HepG2 (cell line): Measurements from ENCODE around the gene TMEM95. TPM values are rescaled to one million over a fixed set of nuclear protein-coding genes. Genes with fewer than 3 reads are reported as not detected.

Source experiments
- ATAC-seq: fragments of 200-7000 bp; cut with Tn5 transposase; 3 replicates; pipeline ENCODE4 v1.9.1; 2020; ENCODE audit warnings: mild to moderate bottlenecking, moderate library complexity
- BruUV-seq: library from RNA; stranded (reverse); fragments of 400-500 nt; replicated peaks from 2 replicates; lab custom pipeline; 2021; lab: Mats Ljungman, UMichigan
- CTCF ChIA-PET: fragments of 300-600 bp; formaldehyde crosslinking; extraction: SDS; loops from one replicate; lab custom pipeline; 2021; ENCODE audit warnings: low total read pairs, inconsistent platforms, low intra/inter-chr PET ratio; lab: Yijun Ruan, JAX
- POLR2A ChIA-PET: fragments of 350-600 bp; sonication (Branson Sonifier 250); formaldehyde crosslinking; loops from one replicate; lab custom pipeline; 2020; ENCODE audit warnings: antibody characterized with exemption, inconsistent platforms; lab: Yijun Ruan, JAX
- DNase-seq: peaks from one replicate; pipeline ENCODE4 v3.0.0-alpha.2; 2015; ENCODE audit warnings: low spot score
- FAIRE-seq: peaks from 3 replicates; lab custom pipeline; 2011; peaks lifted over from hg19 to GRCh38; lab: Jason Lieb, UNC
- H2AFZ ChIP-seq: one replicate; pipeline ENCODE4 v1.6.1; 2011; ENCODE audit warnings: low read length, inconsistent platforms
- H3K27ac ChIP-seq: fragments of 300-600 bp; 3 replicates; pipeline ENCODE4 v1.8.0; 2011; ENCODE audit warnings: mixed run types, mild to moderate bottlenecking, mixed read lengths, low read length, inconsistent platforms; ENCODE audit not compliant: insufficient read depth; ENCODE audit errors: extremely low read length
- H3K27me3 ChIP-seq, 2 experiments: fragments of 200-600 bp in 1 of 2; 2 replicates in 1 of 2; 3 replicates in 1 of 2; pipeline versions ENCODE4 v1.6.0 to v1.8.0; 2011; ENCODE audit warnings: low read length in 2 of 2, mild to moderate bottlenecking in 2 of 2, moderate library complexity in 2 of 2, inconsistent platforms in 1 of 2; ENCODE audit not compliant: insufficient read depth in 2 of 2, control insufficient read depth in 1 of 2
- H3K36me3 ChIP-seq, 2 experiments: fragments of 200-600 bp in 1 of 2; replicated peaks in 1 of 2; 2 replicates in 1 of 2; 3 replicates in 1 of 2; pipeline versions ENCODE4 v1.5.1 to v1.8.0; 2011; ENCODE audit warnings: low read length in 2 of 2, inconsistent platforms in 1 of 2; ENCODE audit not compliant: insufficient read depth in 2 of 2, control insufficient read depth in 1 of 2
- H3K4me1 ChIP-seq: 2 replicates; pipeline ENCODE4 v1.5.1; 2012; ENCODE audit warnings: low read length, inconsistent platforms; ENCODE audit not compliant: insufficient read depth
- H3K4me2 ChIP-seq: 2 replicates; pipeline ENCODE4 v1.6.0; 2011; ENCODE audit warnings: low read depth, low read length, inconsistent platforms
- H3K4me3 ChIP-seq, 3 experiments: fragments of 200-600 bp in 1 of 3; sonication (generic), shearing (Covaris generic) in 1 of 3; replicated peaks in 1 of 3; 2 replicates each; pipeline ENCODE4 v1.5.1; 2011 to 2016; ENCODE audit warnings: low read length in 3 of 3, inconsistent platforms in 2 of 3, low read depth in 2 of 3, mild to moderate bottlenecking in 2 of 3, control low read depth in 1 of 3, mixed read lengths in 1 of 3; ENCODE audit not compliant: insufficient read depth in 1 of 3
- H3K79me2 ChIP-seq: one replicate; pipeline ENCODE4 v1.6.1; 2011; ENCODE audit warnings: low read length, inconsistent platforms; ENCODE audit not compliant: insufficient read depth
- H3K9ac ChIP-seq: 2 replicates; pipeline ENCODE4 v1.6.0; 2011; ENCODE audit warnings: mild to moderate bottlenecking, low read depth, low read length, inconsistent platforms; ENCODE audit not compliant: insufficient read depth
- H3K9me3 ChIP-seq: 2 replicates; pipeline ENCODE4 v1.5.1; 2012; ENCODE audit warnings: mild to moderate bottlenecking, low read length
- H4K20me1 ChIP-seq: 2 replicates; pipeline ENCODE4 v1.6.0; 2011; ENCODE audit warnings: inconsistent platforms, mild to moderate bottlenecking, low read length, moderate library complexity; ENCODE audit not compliant: insufficient read depth
- CHD2 ChIP-seq: IDR thresholded peaks from 2 replicates; pipeline ENCODE4 v1.6.1; 2011; ENCODE audit warnings: low read depth, low read length, improper control_type of control experiment
- EEA1 ChIP-seq: sonication (generic); formaldehyde crosslinking; IDR thresholded peaks from 2 replicates; pipeline ENCODE4 v1.5.1; 2020; ENCODE audit warnings: mild to moderate bottlenecking, missing genetic modification reagents, borderline replicate concordance
- EED ChIP-seq: sonication (generic); formaldehyde crosslinking; IDR thresholded peaks from 2 replicates; pipeline ENCODE4 v1.5.0; 2020; ENCODE audit warnings: mild to moderate bottlenecking, missing genetic modification reagents
- IKZF5 ChIP-seq: IDR thresholded peaks from 2 replicates; pipeline ENCODE4 v1.6.1; 2018; ENCODE audit warnings: missing genetic modification reagents, mild to moderate bottlenecking, missing compliant biosample characterization
- NAIF1 ChIP-seq: sonication (generic); formaldehyde crosslinking; IDR thresholded peaks from 2 replicates; pipeline ENCODE4 v1.5.0; 2020; ENCODE audit warnings: mild to moderate bottlenecking, missing genetic modification reagents, borderline replicate concordance
- NR2F6 ChIP-seq, 2 experiments: IDR thresholded peaks; 2 replicates each; pipeline ENCODE4 v1.6.1; 2016; ENCODE audit warnings: antibody characterized with exemption in 1 of 2, mild to moderate bottlenecking in 1 of 2
- PAWR ChIP-seq: sonication (generic); formaldehyde crosslinking; IDR thresholded peaks from 2 replicates; pipeline ENCODE4 v1.4.0; 2020; ENCODE audit warnings: missing genetic modification reagents, mild to moderate bottlenecking, borderline replicate concordance
- PPARG ChIP-seq: conservative IDR thresholded peaks from 2 replicates; pipeline ENCODE4 v1.6.1; 2016; ENCODE audit warnings: missing biosample characterization, missing genetic modification reagents
- TP53 ChIP-seq: sonication (generic); formaldehyde crosslinking; conservative IDR thresholded peaks from 2 replicates; pipeline ENCODE4 v1.4.0; 2020; ENCODE audit warnings: missing genetic modification reagents
- ZBTB34 ChIP-seq: sonication (generic); formaldehyde crosslinking; IDR thresholded peaks from 2 replicates; pipeline ENCODE4 v1.8.0; 2022; ENCODE audit warnings: mild to moderate bottlenecking, missing genetic modification reagents
- ZMAT3 ChIP-seq: sonication (generic); formaldehyde crosslinking; conservative IDR thresholded peaks from 2 replicates; pipeline ENCODE4 v1.7.0; 2021; ENCODE audit warnings: missing genetic modification reagents
- ZMYM3 ChIP-seq: sonication (generic); formaldehyde crosslinking; IDR thresholded peaks from 2 replicates; pipeline ENCODE4 v1.5.1; 2020; ENCODE audit warnings: mild to moderate bottlenecking, missing genetic modification reagents
- ZNF414 ChIP-seq: sonication (generic); formaldehyde crosslinking; IDR thresholded peaks from 2 replicates; pipeline ENCODE4 v1.5.0; 2020; ENCODE audit warnings: missing genetic modification reagents
- ZNF567 ChIP-seq: sonication (generic); formaldehyde crosslinking; IDR thresholded peaks from 2 replicates; pipeline ENCODE4 v1.8.1; 2023; ENCODE audit warnings: mild to moderate bottlenecking, missing genetic modification reagents, borderline replicate concordance
- ZNF740 ChIP-seq: sonication (generic); formaldehyde crosslinking; IDR thresholded peaks from 2 replicates; pipeline ENCODE4 v1.4.0; 2020; ENCODE audit warnings: missing genetic modification reagents
- ZSCAN31 ChIP-seq: sonication (generic); formaldehyde crosslinking; IDR thresholded peaks from 2 replicates; pipeline ENCODE4 v1.5.0; 2020; ENCODE audit warnings: low read depth, mild to moderate bottlenecking, missing genetic modification reagents
- WGBS: methylation state at CpG from one replicate; pipeline ENCODE4 v1.1.6; 2017; ENCODE audit warnings: low lambda C conversion rate; 5-methylcytosine and 5-hydroxymethylcytosine counted together
- in situ Hi-C: cut with HindIII; loops from 2 replicates; pipeline ENCODE4 v1.10.0; 2017; ENCODE audit warnings: low pct_unique_long_range_greater_than_20kb; ENCODE audit not compliant: extremely low pct_ligation_motif_present
- intact Hi-C: fragments of 100-400 bp; cut with micrococcal nuclease; formaldehyde crosslinking; loops from one replicate; pipeline ENCODE4 v1.10.0; 2022; ENCODE audit not compliant: unreplicated experiment
- polyA plus RNA-seq, 8 experiments: library from polyadenylated mRNA; depleted of rRNA in 3 of 8; stranded (reverse) in 7 of 8; unstranded in 1 of 8; fragments of >200 nt; fragmentation: Illumina TruSeq in 4 of 8; extraction: Trizol in 4 of 8; gene quantifications; 2 replicates each; pipeline versions ENCODE4 v1.2.1 to v1.2.3, GENCODE V29; 2011 to 2016; ENCODE audit warnings: low read depth in 4 of 8, missing spikeins in 1 of 8, mixed read lengths in 1 of 8; ENCODE audit not compliant: insufficient read depth in 1 of 8
- total RNA-seq, 5 experiments: library from RNA; depleted of rRNA; stranded (reverse); fragments of >200 nt; fragmentation: Illumina TruSeq; extraction: Trizol; gene quantifications; 2 replicates each; pipeline ENCODE4 v1.2.3, GENCODE V29; 2016; ENCODE audit warnings: low read depth in 1 of 5

The TMEM95 gene
- total and polyA plus RNA-seq, 2 of the 13 experiments (the other 11 are each of a cell fraction or from before 2014, with no cell fraction given): not detected

GRCh38 chr17:7403043-7403726 lies 48.2 kb downstream of the TMEM95 start (continued):
- TF ChIP-seq ZNF567 (no peak), EEA1 (CRISPR knock-in tag) (no peak), ZBTB34 (CRISPR knock-in tag) (no peak), ZMYM3 (CRISPR knock-in tag) (no peak), PPARG (CRISPR knock-in tag) (no peak), TP53 (CRISPR knock-in tag) (0 out of 2 replicates have a peak, but pooled peaks have one; percentile 6), EED (no peak), CHD2 (no peak)

- H3K9me3 ChIP-seq: no peaks in the 10 kb centered on the region
- peak overlapping the region; percentile 100 for H3K4me2 ChIP-seq
- DNase-seq (peak; percentile 79), FAIRE-seq (no peak), ATAC-seq (peak; percentile 63)
- H3K27ac ChIP-seq: peak overlapping the region; percentile 99
- ChIA-PET CTCF (no interaction called here), POLR2A (interaction anchor here (0.7 to 3.3 kb wide), 50 partner anchors 9 to 439 kb away, joined by 3 to 76 read pairs (median 5); partner anchors contain the start of genes ASGR2, CD68, CHRNB1 and DVL2)
- H3K4me3 ChIP-seq: peak overlapping the region; percentile 76 to 95 (median 80); a peak in 5 of 6 replicates
- WGBS: no CpG with 5 or more reads among the region's 13 CpGs
- H2AFZ ChIP-seq: no peak overlapping the region
- H3K4me1 ChIP-seq: peaks cover 18% of the 10 kb centered on the region
- no peaks in the 10 kb centered on the region for H4K20me1 ChIP-seq
- in situ Hi-C loops (no loop called here), intact Hi-C loops (loop anchor here (5.0 kb wide), 2 partner anchors 46 to 79 kb away; partner anchors contain the start of genes POLR2A, SLC35G6 and TMEM95)
- no peaks in the 10 kb centered on the region; a peak in 2 of 5 replicates for H3K27me3 ChIP-seq
- no peaks in the 10 kb centered on the region for H3K36me3 ChIP-seq
- H3K79me2 ChIP-seq: peaks cover 4% of the 10 kb centered on the region
- no TSS peak for BruUV-seq
- peak overlapping the region; percentile 90 for H3K9ac ChIP-seq
- TF ChIP-seq ZMAT3 (CRISPR knock-in tag): peak; percentile 37; the same call in 1 of the 2 replicates
- TF ChIP-seq IKZF5 (CRISPR knock-in tag): 0 out of 2 replicates have a peak, but pooled peaks have one; percentile 10
- TF ChIP-seq NAIF1 (CRISPR knock-in tag): 0 out of 2 replicates have a peak, but pooled peaks have one; percentile 55
- TF ChIP-seq ZNF740 (CRISPR knock-in tag): peak; percentile 73; the same call in 1 of the 2 replicates
- TF ChIP-seq NR2F6 (IDR thresholded peaks at IDR 0.05): peak; percentile 57; the same call in 1 of the 2 replicates
- no peak for TF ChIP-seq NR2F6 (CRISPR knock-in tag; IDR thresholded peaks at IDR 0.05)
- 0 out of 2 replicates have a peak, but pooled peaks have one; percentile 74 for TF ChIP-seq ZSCAN31 (CRISPR knock-in tag)
- TF ChIP-seq ZNF414 (CRISPR knock-in tag): 0 out of 2 replicates have a peak, but pooled peaks have one; percentile 70
- no peak for TF ChIP-seq PAWR (CRISPR knock-in tag)
Observed at GRCh38 chr17:7403727-7403976, 48.7 kb downstream of the TMEM95 start.
